CD4-positive, CD25-positive, alpha-beta regulatory T cell (primary cell): Measurements from ENCODE around the gene MYO5B. TPM values are rescaled to one million over a fixed set of nuclear protein-coding genes. Genes with fewer than 3 reads are reported as not detected.
A peak's percentile ranks its signal among the peaks of the same experiment; 100 is the strongest.

Experiments used
- ATAC-seq, 2 donors: fragments of 150-1000 bp; cut with Tn5 transposase; one replicate each; pipeline ENCODE4 v1.10.0; 2021; ENCODE audit warnings: low read depth in 2 of 2, moderate number of reproducible peaks in 2 of 2, moderate library complexity in 1 of 2
- DNase-seq, 3 donors: peaks; one replicate each; pipeline versions ENCODE4 v3.0.0 to v3.0.0-alpha.2; 2012 to 2022; ENCODE audit warnings: mixed read lengths in 1 of 3
- H3K27ac ChIP-seq: one replicate; pipeline ENCODE4 v1.7.0; 2013; ENCODE audit warnings: mild to moderate bottlenecking, low read length; ENCODE audit not compliant: insufficient read depth, poor library complexity, severe bottlenecking
- H3K27me3 ChIP-seq: one replicate; pipeline ENCODE4 v1.7.0; 2013; ENCODE audit warnings: low read length; ENCODE audit not compliant: control insufficient read depth, insufficient read depth
- H3K36me3 ChIP-seq: one replicate; pipeline ENCODE4 v1.7.0; 2013; ENCODE audit warnings: mild to moderate bottlenecking, low read length, moderate library complexity; ENCODE audit not compliant: control insufficient read depth, insufficient read depth
- H3K4me1 ChIP-seq: 2 replicates; pipeline ENCODE4 v1.7.0; 2013; ENCODE audit warnings: mild to moderate bottlenecking, low read length; ENCODE audit not compliant: insufficient read depth, control insufficient read depth, poor library complexity, severe bottlenecking
- H3K4me3 ChIP-seq: one replicate; pipeline ENCODE4 v1.7.0; 2013; ENCODE audit warnings: low read depth, mild to moderate bottlenecking, low read length, moderate library complexity
- H3K9me3 ChIP-seq, 2 experiments: 1 replicate in 1 of 2; 2 replicates in 1 of 2; pipeline ENCODE4 v1.7.0; 2013; ENCODE audit warnings: low read length in 2 of 2, mild to moderate bottlenecking in 1 of 2, moderate library complexity in 1 of 2; ENCODE audit not compliant: control insufficient read depth in 2 of 2
- H3K27ac Mint-ChIP-seq, 3 donors: one replicate each; pipeline ENCODE4 v1.8.0; 2020 to 2022; ENCODE audit warnings: mild to moderate bottlenecking in 3 of 3, mixed read lengths in 3 of 3, moderate library complexity in 2 of 3
- H3K27me3 Mint-ChIP-seq: one replicate; pipeline ENCODE4 v1.8.0; 2022; ENCODE audit warnings: mild to moderate bottlenecking, mixed read lengths
- H3K36me3 Mint-ChIP-seq: one replicate; pipeline ENCODE4 v1.8.0; 2020; ENCODE audit warnings: mixed read lengths
- H3K4me1 Mint-ChIP-seq, 4 donors: one replicate each; pipeline ENCODE4 v1.8.0; 2020 to 2022; ENCODE audit warnings: mixed read lengths in 4 of 4, mild to moderate bottlenecking in 1 of 4
- H3K4me3 Mint-ChIP-seq, 4 donors: one replicate each; pipeline ENCODE4 v1.8.0; 2020 to 2022; ENCODE audit warnings: mild to moderate bottlenecking in 4 of 4, mixed read lengths in 4 of 4, moderate library complexity in 3 of 4
- H3K9me3 Mint-ChIP-seq, 7 donors: one replicate each; pipeline ENCODE4 v1.8.0; 2020 to 2022; ENCODE audit warnings: mixed read lengths in 7 of 7, mild to moderate bottlenecking in 3 of 7, moderate library complexity in 2 of 7
- polyA plus RNA-seq, 4 donors: library from polyadenylated mRNA; unstranded; fragments of 300-500 nt; fragmentation: Illumina TruSeq; gene quantifications; one replicate each; pipeline ENCODE4 v1.2.3, GENCODE V29; 2021
- total RNA-seq: library from RNA; stranded (reverse); gene quantifications from one replicate; pipeline ENCODE4 v1.2.3, GENCODE V29; 2022

The MYO5B gene
- total and polyA plus RNA-seq, 5 donors from 2014 or later, result 0.02 to 0.03 TPM; not detected in 3

GRCh38 chr18:49875155-49875554 is 319.8 kb downstream of the MYO5B start:
- no peaks in the 10 kb centered on the region for H3K4me1 ChIP-seq
- Mint-ChIP-seq H3K27ac (no peak overlapping the region), H3K36me3 (no peaks in the 10 kb centered on the region), H3K27me3 (peaks cover 9% of the 10 kb centered on the region), H3K4me1 (no peaks in the 10 kb centered on the region), H3K9me3 (peaks cover 0 to 1% (median 0%) of the 10 kb centered on the region in 7 donors), H3K4me3 (no peak overlapping the region)
- ATAC-seq, result no peak
- no peak overlapping the region for H3K27ac ChIP-seq
- DNase-seq, result no peak
- peaks cover 4% of the 10 kb centered on the region for H3K27me3 ChIP-seq
- no peak overlapping the region for H3K4me3 ChIP-seq
- H3K9me3 ChIP-seq, result no peaks in the 10 kb centered on the region
- no peaks in the 10 kb centered on the region for H3K36me3 ChIP-seq

DNA sequence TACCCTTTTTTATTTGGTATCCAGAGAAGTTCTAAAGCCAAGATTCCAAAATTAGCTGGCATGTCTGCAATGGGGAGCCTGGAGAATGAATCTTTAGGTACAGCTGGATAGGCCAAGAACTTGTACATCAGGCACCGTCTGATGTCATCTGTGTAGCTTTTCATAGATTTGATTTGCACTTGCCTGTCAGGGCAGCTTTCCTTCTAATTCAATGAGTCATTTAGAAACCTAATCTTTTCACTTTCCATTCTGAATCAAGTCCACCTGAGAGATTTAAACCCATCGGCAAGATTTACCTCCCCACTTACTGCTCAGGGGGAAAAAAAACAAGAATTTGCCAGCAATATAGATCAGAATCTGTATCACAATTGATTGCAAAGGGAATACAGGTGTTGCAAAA is 320.7 kb downstream of the MYO5B start:
- Mint-ChIP-seq H3K27ac (no peak overlapping the region), H3K36me3 (no peaks in the 10 kb centered on the region)
- no peak for ATAC-seq

GRCh38 chr18:49869354-49869753 is 325.6 kb downstream of the MYO5B start:
- H3K36me3 ChIP-seq, result no peaks in the 10 kb centered on the region
- Mint-ChIP-seq H3K4me1 (no peaks in the 10 kb centered on the region), H3K27me3 (peaks cover 5% of the 10 kb centered on the region), H3K9me3 (no peaks in the 10 kb centered on the region), H3K36me3 (no peaks in the 10 kb centered on the region), H3K4me3 (no peak overlapping the region), H3K27ac (no peak overlapping the region)
- H3K4me1 ChIP-seq, result no peaks in the 10 kb centered on the region
- H3K9me3 ChIP-seq, result no peaks in the 10 kb centered on the region
- H3K27me3 ChIP-seq, result no peaks in the 10 kb centered on the region
- H3K4me3 ChIP-seq, result no peak overlapping the region
- no peak for DNase-seq
- ATAC-seq, result no peak
- no peak overlapping the region for H3K27ac ChIP-seq

More for the DNA sequence above, 320.7 kb downstream of the MYO5B start:
- no peaks in the 10 kb centered on the region for H3K9me3 ChIP-seq
- Mint-ChIP-seq H3K9me3 (peaks cover 0 to 1% (median 0%) of the 10 kb centered on the region in 7 donors), H3K4me1 (no peaks in the 10 kb centered on the region), H3K4me3 (no peak overlapping the region), H3K27me3 (peaks cover 9% of the 10 kb centered on the region)
- no peak overlapping the region for H3K4me3 ChIP-seq
- H3K4me1 ChIP-seq, result no peaks in the 10 kb centered on the region
- H3K36me3 ChIP-seq, result no peaks in the 10 kb centered on the region
- DNase-seq, result peak in 1 of 3 donors; percentile 19
- H3K27ac ChIP-seq, result no peak overlapping the region
- H3K27me3 ChIP-seq, result peaks cover 4% of the 10 kb centered on the region

GRCh38 chr18:49866680-49867079 is 328.3 kb downstream of the MYO5B start:
- Histone ChIP-seq H3K9me3 (no peaks in the 10 kb centered on the region), H3K27ac (no peak overlapping the region), H3K36me3 (no peaks in the 10 kb centered on the region), H3K4me3 (no peak overlapping the region), H3K27me3 (no peaks in the 10 kb centered on the region), H3K4me1 (no peaks in the 10 kb centered on the region)
- no peaks in the 10 kb centered on the region for H3K9me3 Mint-ChIP-seq
- H3K4me1 Mint-ChIP-seq, result no peaks in the 10 kb centered on the region
- ATAC-seq (no peak), DNase-seq (no peak)
- H3K27me3 Mint-ChIP-seq, result peaks cover 5% of the 10 kb centered on the region
- no peaks in the 10 kb centered on the region for H3K36me3 Mint-ChIP-seq
- H3K27ac Mint-ChIP-seq, result no peak overlapping the region
- H3K4me3 Mint-ChIP-seq, result no peak overlapping the region

GRCh38 chr18:49865401-49865800 is 329.5 kb downstream of the MYO5B start:
- no peak overlapping the region for H3K27ac ChIP-seq
- H3K9me3 Mint-ChIP-seq, result no peaks in the 10 kb centered on the region
- H3K27ac Mint-ChIP-seq, result no peak overlapping the region
- ATAC-seq (peak in 1 of 2 donors; percentile 34), DNase-seq (no peak)
- no peak overlapping the region for H3K4me3 ChIP-seq
- no peaks in the 10 kb centered on the region for H3K9me3 ChIP-seq
- no peaks in the 10 kb centered on the region for H3K36me3 ChIP-seq
- no peaks in the 10 kb centered on the region for H3K36me3 Mint-ChIP-seq
- H3K27me3 ChIP-seq, result no peaks in the 10 kb centered on the region
- H3K4me1 ChIP-seq, result no peaks in the 10 kb centered on the region
- no peaks in the 10 kb centered on the region for H3K4me1 Mint-ChIP-seq
- H3K4me3 Mint-ChIP-seq, result no peak overlapping the region
- no peaks in the 10 kb centered on the region for H3K27me3 Mint-ChIP-seq

GRCh38 chr18:49863769-49864621 is 331.0 kb downstream of the MYO5B start:
- Histone ChIP-seq H3K9me3 (no peaks in the 10 kb centered on the region), H3K36me3 (no peaks in the 10 kb centered on the region), H3K4me3 (no peak overlapping the region), H3K27ac (no peak overlapping the region), H3K27me3 (no peaks in the 10 kb centered on the region), H3K4me1 (no peaks in the 10 kb centered on the region)
- Mint-ChIP-seq H3K27me3 (no peaks in the 10 kb centered on the region), H3K9me3 (no peaks in the 10 kb centered on the region), H3K4me1 (no peaks in the 10 kb centered on the region), H3K27ac (no peak overlapping the region), H3K4me3 (no peak overlapping the region), H3K36me3 (no peaks in the 10 kb centered on the region)
- DNase-seq (no peak), ATAC-seq (no peak)

DNA sequence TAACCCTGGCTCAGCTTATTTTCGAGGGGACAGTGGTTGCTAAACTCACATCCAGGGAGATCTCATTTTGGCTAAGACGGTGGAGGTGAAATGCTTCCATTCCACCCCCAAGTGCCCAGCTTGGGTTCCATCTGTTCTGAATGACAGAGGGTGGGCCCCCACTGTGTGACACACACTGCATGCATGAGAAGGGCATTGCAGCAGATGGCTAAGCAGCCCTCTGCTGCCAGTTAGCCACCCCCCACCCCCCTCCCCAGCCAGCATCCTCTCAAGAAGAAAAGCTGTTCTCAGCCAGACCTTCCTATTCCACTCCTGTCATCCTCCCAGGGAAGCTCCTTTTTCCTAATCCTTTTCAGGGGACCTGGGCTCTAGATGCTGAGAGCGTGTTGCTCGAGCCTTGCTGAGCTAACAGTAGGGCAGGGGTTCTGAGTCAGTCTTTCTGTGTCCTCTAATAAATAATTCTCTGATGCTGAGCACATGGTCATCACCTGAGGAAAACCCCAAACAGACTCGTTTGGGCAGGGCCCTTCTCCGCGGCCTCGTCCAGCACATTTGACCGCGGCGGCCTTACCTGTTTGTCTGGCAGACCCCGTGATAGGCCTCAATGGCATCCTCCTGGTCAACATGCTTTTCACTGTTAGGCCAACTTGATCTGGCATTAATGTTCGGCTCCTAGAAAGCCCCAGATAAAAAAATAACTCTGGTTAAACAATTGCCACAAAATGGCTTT is 332.1 kb downstream of the MYO5B start:
- H3K27me3 ChIP-seq, result no peaks in the 10 kb centered on the region
- no peak for ATAC-seq
- H3K9me3 Mint-ChIP-seq, result no peaks in the 10 kb centered on the region
- H3K27ac ChIP-seq, result no peak overlapping the region
- H3K27me3 Mint-ChIP-seq, result no peaks in the 10 kb centered on the region
- H3K4me1 ChIP-seq, result no peaks in the 10 kb centered on the region
- no peak overlapping the region for H3K4me3 ChIP-seq
- no peaks in the 10 kb centered on the region for H3K9me3 ChIP-seq
- no peaks in the 10 kb centered on the region for H3K36me3 ChIP-seq
- H3K4me3 Mint-ChIP-seq, result no peak overlapping the region
- DNase-seq, result no peak
- no peaks in the 10 kb centered on the region for H3K36me3 Mint-ChIP-seq
- no peak overlapping the region for H3K27ac Mint-ChIP-seq
- no peaks in the 10 kb centered on the region for H3K4me1 Mint-ChIP-seq
